ENCODE measurements around the gene IFI44. TPM values are rescaled to one million over a fixed set of nuclear protein-coding genes. Genes with fewer than 3 reads are reported as not detected.

Gene IFI44
- total RNA-seq, 4 donors from 2014 or later: 2.6 to 3.1 (median 2.8) TPM

- Histone ChIP-seq H3K4me3 (peak overlapping the region; percentile 12 to 47 (median 42)), H3K4me1 (peaks cover 0 to 3% of the 10 kb centered on the region in 2 donors), H3K9me3 (no peaks in the 10 kb centered on the region), H3K27me3 (no peaks in the 10 kb centered on the region), H3K27ac (peak overlapping the region; percentile 56 to 67 (median 62)), H3K36me3 (no peaks in the 10 kb centered on the region)
- TF ChIP-seq POLR2A (IDR thresholded peaks at IDR 0.05): no peak
- no peak for TF ChIP-seq CTCF (IDR thresholded peaks at IDR 0.05 in 4 of 5, conservative IDR thresholded peaks at IDR 0.05 in 1 of 5)
- intact Hi-C loops (cut with DNase I; ENCODE audit: low total_unique reads) (no loop called here), in situ Hi-C loops (cut with MboI; ENCODE audit: low sequenced_read_pairs in 4 of 4) (loop anchor here in 1 of 4 donors (25.0 kb wide), 1 partner anchor 515 kb away; no protein-coding TSS in a partner anchor)
- no peak for DNase-seq
- no peak for ATAC-seq
Measured at GRCh38 chr1:78652019-78652560, 2.5 kb downstream of the IFI44 start.

- TF ChIP-seq POLR2A (IDR thresholded peaks at IDR 0.05): no peak
- TF ChIP-seq CTCF (IDR thresholded peaks at IDR 0.05 in 4 of 5, conservative IDR thresholded peaks at IDR 0.05 in 1 of 5): no peak
- Histone ChIP-seq H3K4me3 (no peak overlapping the region), H3K36me3 (peaks cover 0 to 11% of the 10 kb centered on the region in 2 donors), H3K27ac (no peak overlapping the region), H3K4me1 (peaks cover 0 to under 1% of the 10 kb centered on the region in 2 donors), H3K9me3 (no peaks in the 10 kb centered on the region), H3K27me3 (no peaks in the 10 kb centered on the region)
- ATAC-seq (no peak), DNase-seq (no peak)
- in situ Hi-C loops (cut with MboI; ENCODE audit: low sequenced_read_pairs in 4 of 4) (loop anchor here in 1 of 4 donors (25.0 kb wide), 1 partner anchor 522 kb away; no protein-coding TSS in a partner anchor), intact Hi-C loops (cut with DNase I; ENCODE audit: low total_unique reads) (no loop called here)
Measured at GRCh38 chr1:78658901-78659300, 9.3 kb downstream of the IFI44 start.

GRCh38 chr1:78663923-78664322, 14.3 kb downstream of the IFI44 start:
- Histone ChIP-seq H3K4me1 (no peaks in the 10 kb centered on the region), H3K9me3 (no peaks in the 10 kb centered on the region), H3K36me3 (peaks cover 0 to 11% of the 10 kb centered on the region in 2 donors), H3K4me3 (no peak overlapping the region), H3K27me3 (no peaks in the 10 kb centered on the region), H3K27ac (no peak overlapping the region)
- TF ChIP-seq CTCF (IDR thresholded peaks at IDR 0.05 in 4 of 5, conservative IDR thresholded peaks at IDR 0.05 in 1 of 5): no peak
- no peak for TF ChIP-seq POLR2A (IDR thresholded peaks at IDR 0.05)
- intact Hi-C loops (cut with DNase I; ENCODE audit: low total_unique reads) (no loop called here), in situ Hi-C loops (cut with MboI; ENCODE audit: low sequenced_read_pairs in 4 of 4) (loop anchor here in 1 of 4 donors (25.0 kb wide), 1 partner anchor 527 kb away; no protein-coding TSS in a partner anchor)
- no peak for DNase-seq
- no peak for ATAC-seq

GRCh38 chr1:78664763-78665162, 15.1 kb downstream of the IFI44 start:
- Histone ChIP-seq H3K27me3 (no peaks in the 10 kb centered on the region), H3K27ac (no peak overlapping the region), H3K4me3 (no peak overlapping the region), H3K4me1 (no peaks in the 10 kb centered on the region), H3K9me3 (no peaks in the 10 kb centered on the region), H3K36me3 (peaks cover 0 to 5% of the 10 kb centered on the region in 2 donors)
- no peak for TF ChIP-seq CTCF (IDR thresholded peaks at IDR 0.05 in 4 of 5, conservative IDR thresholded peaks at IDR 0.05 in 1 of 5)
- TF ChIP-seq POLR2A (IDR thresholded peaks at IDR 0.05): no peak
- in situ Hi-C loops (cut with MboI; ENCODE audit: low sequenced_read_pairs in 4 of 4): loop anchor here in 1 of 4 donors (25.0 kb wide), 1 partner anchor 527 kb away; no protein-coding TSS in a partner anchor
- DNase-seq (no peak), ATAC-seq (no peak)
- intact Hi-C loops (cut with DNase I; ENCODE audit: low total_unique reads): no loop called here

Measured in gastrocnemius medialis (tissue), 4 donors.